AG09319 (cell line): ENCODE measurements around the gene DBI.

Experiments used
- DNase-seq: peaks from one replicate; pipeline ENCODE4 v3.0.0-alpha.2; 2010; ENCODE audit warnings: low read depth; ENCODE audit errors: extremely low read depth
- TF ChIP-seq, protein P1 (sequence below): IDR thresholded peaks from 2 replicates; pipeline ENCODE4 v1.5.1; 2011; ENCODE audit warnings: low read depth, mild to moderate bottlenecking, inconsistent platforms, low read length, moderate library complexity

The DBI gene

DNA sequence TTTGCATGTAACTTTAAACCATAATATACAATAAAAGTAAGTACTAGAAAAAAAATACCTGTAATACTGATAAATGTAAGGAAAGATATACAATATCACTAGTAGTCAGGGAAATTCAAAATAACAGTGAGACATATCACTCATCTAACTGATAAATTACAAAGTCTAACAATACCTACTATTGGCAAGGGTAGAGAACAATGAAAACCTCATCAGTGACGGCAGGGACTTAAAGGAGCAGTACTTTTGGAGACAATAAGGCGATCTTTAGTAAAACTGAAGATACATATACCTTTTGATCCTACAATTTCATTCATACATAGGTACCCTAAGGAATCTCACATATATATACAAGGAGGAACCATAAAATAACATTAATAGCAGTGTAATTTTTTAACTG, 25.1 kb upstream of the DBI start:
- TF ChIP-seq, protein P1, sequence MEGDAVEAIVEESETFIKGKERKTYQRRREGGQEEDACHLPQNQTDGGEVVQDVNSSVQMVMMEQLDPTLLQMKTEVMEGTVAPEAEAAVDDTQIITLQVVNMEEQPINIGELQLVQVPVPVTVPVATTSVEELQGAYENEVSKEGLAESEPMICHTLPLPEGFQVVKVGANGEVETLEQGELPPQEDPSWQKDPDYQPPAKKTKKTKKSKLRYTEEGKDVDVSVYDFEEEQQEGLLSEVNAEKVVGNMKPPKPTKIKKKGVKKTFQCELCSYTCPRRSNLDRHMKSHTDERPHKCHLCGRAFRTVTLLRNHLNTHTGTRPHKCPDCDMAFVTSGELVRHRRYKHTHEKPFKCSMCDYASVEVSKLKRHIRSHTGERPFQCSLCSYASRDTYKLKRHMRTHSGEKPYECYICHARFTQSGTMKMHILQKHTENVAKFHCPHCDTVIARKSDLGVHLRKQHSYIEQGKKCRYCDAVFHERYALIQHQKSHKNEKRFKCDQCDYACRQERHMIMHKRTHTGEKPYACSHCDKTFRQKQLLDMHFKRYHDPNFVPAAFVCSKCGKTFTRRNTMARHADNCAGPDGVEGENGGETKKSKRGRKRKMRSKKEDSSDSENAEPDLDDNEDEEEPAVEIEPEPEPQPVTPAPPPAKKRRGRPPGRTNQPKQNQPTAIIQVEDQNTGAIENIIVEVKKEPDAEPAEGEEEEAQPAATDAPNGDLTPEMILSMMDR: no peak
- no peak for DNase-seq

GRCh38 chr2:119349289-119349688, 17.5 kb upstream of the DBI start:
- DNase-seq: no peak
- TF ChIP-seq, protein P1: no peak

- no peak for DNase-seq
- TF ChIP-seq, protein P1: no peak
Observed at GRCh38 chr2:119350311-119350998, 16.3 kb upstream of the DBI start.

- TF ChIP-seq, protein P1: no peak
- DNase-seq: no peak
Observed at GRCh38 chr2:119352357-119352756, 14.4 kb upstream of the DBI start.

GRCh38 chr2:119354860-119355259, 11.9 kb upstream of the DBI start:
- TF ChIP-seq, protein P1: no peak

GRCh38 chr2:119359774-119360173, 7.0 kb upstream of the DBI start:
- DNase-seq: no peak
- TF ChIP-seq, protein P1: no peak

More at GRCh38 chr2:119354860-119355259, 11.9 kb upstream of the DBI start:
- no peak for DNase-seq

DNA sequence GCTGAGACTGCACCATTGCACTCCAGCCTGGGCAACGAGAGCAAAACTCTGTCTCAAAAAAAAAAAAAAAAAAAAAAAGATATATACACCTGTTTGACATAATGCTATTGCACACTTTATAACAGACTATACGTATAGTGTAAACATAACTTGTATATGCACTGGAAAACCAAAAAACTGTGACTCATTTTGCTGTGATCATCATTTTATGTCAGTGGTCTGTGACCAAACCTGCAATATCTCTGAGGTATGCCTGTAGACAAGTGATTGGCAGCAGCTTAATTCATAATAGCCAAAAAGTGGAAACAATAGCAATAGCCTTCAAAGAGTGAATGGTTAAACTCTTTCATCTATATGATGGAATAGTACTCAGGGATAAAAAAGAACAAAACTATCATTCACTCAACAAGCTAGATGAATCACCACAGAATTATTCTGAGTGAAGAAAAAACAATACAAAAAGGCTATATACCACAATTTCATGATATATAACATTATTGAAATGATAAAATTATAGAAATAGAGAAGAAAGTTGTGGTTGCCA, 6.3 kb upstream of the DBI start:
- TF ChIP-seq, protein P1: no peak
- DNase-seq: no peak
